Kidney epithelial cell (primary cell): Measurements from ENCODE around the gene SLC35F5. TPM values are rescaled to one million over a fixed set of nuclear protein-coding genes. Genes with fewer than 3 reads are reported as not detected.

ENCODE experiments used
- DNase-seq: peaks from one replicate; pipeline ENCODE4 v3.0.0-alpha.2; 2010; ENCODE audit warnings: low read depth
- H3K27me3 ChIP-seq: 2 replicates; pipeline ENCODE4 v1.6.0; 2011; ENCODE audit warnings: low read length; ENCODE audit not compliant: control insufficient read depth, insufficient read depth
- H3K36me3 ChIP-seq: 2 replicates; pipeline ENCODE4 v1.5.1; 2011; ENCODE audit warnings: low read length; ENCODE audit not compliant: control insufficient read depth, insufficient read depth
- H3K4me3 ChIP-seq: 2 replicates; pipeline ENCODE4 v1.5.1; 2011; ENCODE audit warnings: low read depth, mild to moderate bottlenecking, control low read depth, low read length
- CTCF ChIP-seq: IDR thresholded peaks from 2 replicates; pipeline ENCODE4 v1.5.1; 2011; ENCODE audit warnings: mild to moderate bottlenecking, moderate library complexity, low read length, control low read depth, inconsistent platforms; ENCODE audit not compliant: insufficient read depth, poor library complexity, severe bottlenecking
- total RNA-seq: library from RNA; depleted of rRNA; stranded (reverse); fragments of >200 nt; gene quantifications from 2 replicates; pipeline ENCODE4 v1.2.3, GENCODE V29; 2015

The SLC35F5 gene
- total RNA-seq, 1 donor from 2014 or later, result 61.7 TPM

GRCh38 chr2:113723411-113723810, 33.0 kb downstream of the SLC35F5 start:
- no peak for DNase-seq
- Histone ChIP-seq H3K4me3 (no peak overlapping the region), H3K27me3 (no peaks in the 10 kb centered on the region), H3K36me3 (no peaks in the 10 kb centered on the region)
- TF ChIP-seq CTCF, result no peak

- no peaks in the 10 kb centered on the region for H3K36me3 ChIP-seq
- H3K4me3 ChIP-seq, result no peak overlapping the region
- DNase-seq, result no peak
- H3K27me3 ChIP-seq, result no peaks in the 10 kb centered on the region
- TF ChIP-seq CTCF, result peak; percentile 32
Observed at GRCh38 chr2:113720167-113720566, 36.3 kb downstream of the SLC35F5 start.

- Histone ChIP-seq H3K4me3 (no peak overlapping the region), H3K36me3 (no peaks in the 10 kb centered on the region), H3K27me3 (no peaks in the 10 kb centered on the region)
- DNase-seq, result no peak
- no peak for TF ChIP-seq CTCF
Observed at GRCh38 chr2:113716291-113716690, 40.2 kb downstream of the SLC35F5 start.

GRCh38 chr2:113712941-113713340, 43.5 kb downstream of the SLC35F5 start:
- DNase-seq, result no peak
- H3K27me3 ChIP-seq, result no peaks in the 10 kb centered on the region
- no peak for TF ChIP-seq CTCF

GRCh38 chr2:113711851-113712250, 44.6 kb downstream of the SLC35F5 start:
- no peaks in the 10 kb centered on the region for H3K36me3 ChIP-seq
- no peaks in the 10 kb centered on the region for H3K27me3 ChIP-seq
- TF ChIP-seq CTCF, result no peak
- peak; percentile 67 for DNase-seq
- H3K4me3 ChIP-seq, result no peak overlapping the region

More at GRCh38 chr2:113712941-113713340, 43.5 kb downstream of the SLC35F5 start:
- H3K36me3 ChIP-seq, result no peaks in the 10 kb centered on the region
- no peak overlapping the region for H3K4me3 ChIP-seq

- Histone ChIP-seq H3K36me3 (no peaks in the 10 kb centered on the region), H3K4me3 (no peak overlapping the region), H3K27me3 (no peaks in the 10 kb centered on the region)
- no peak for DNase-seq
- TF ChIP-seq CTCF, result no peak
Observed at GRCh38 chr2:113709022-113709421, 47.4 kb downstream of the SLC35F5 start.
